Parathyroid adenoma (tissue), 2 donors: Measurements from ENCODE around the gene CRYBG1.

Experiments used
- H2AFZ ChIP-seq: fragments of 300-600 bp; sonication (generic); one replicate; pipeline ENCODE4 v1.7.0; 2017; ENCODE audit warnings: antibody characterized with exemption, mild to moderate bottlenecking
- H3K27ac ChIP-seq: fragments of 300-600 bp; sonication (generic); one replicate; pipeline ENCODE4 v1.7.0; 2017
- H3K27me3 ChIP-seq: fragments of 300-600 bp; sonication (generic); one replicate; pipeline ENCODE4 v1.7.0; 2017; ENCODE audit warnings: low read length; ENCODE audit not compliant: control insufficient read depth, insufficient read depth
- H3K36me3 ChIP-seq: fragments of 300-600 bp; sonication (generic); one replicate; pipeline ENCODE4 v1.7.0; 2017; ENCODE audit warnings: low read length; ENCODE audit not compliant: control insufficient read depth, insufficient read depth
- H3K4me1 ChIP-seq: fragments of 300-600 bp; sonication (generic); one replicate; pipeline ENCODE4 v1.7.0; 2017; ENCODE audit warnings: control low read depth
- H3K4me2 ChIP-seq: fragments of 300-600 bp; sonication (generic); one replicate; pipeline ENCODE4 v1.7.0; 2017; ENCODE audit warnings: low read length
- H3K4me3 ChIP-seq: fragments of 300-600 bp; sonication (generic); one replicate; pipeline ENCODE4 v1.7.0; 2017; ENCODE audit warnings: low read depth, low read length
- H3K79me2 ChIP-seq: fragments of 300-600 bp; sonication (generic); one replicate; pipeline ENCODE4 v1.7.0; 2017; ENCODE audit warnings: control low read depth
- H3K9ac ChIP-seq: fragments of 300-600 bp; sonication (generic); one replicate; pipeline ENCODE4 v1.7.0; 2017; ENCODE audit warnings: mild to moderate bottlenecking
- H3K9me3 ChIP-seq: fragments of 300-600 bp; sonication (generic); one replicate; pipeline ENCODE4 v1.7.0; 2017; ENCODE audit warnings: low read length; ENCODE audit not compliant: control insufficient read depth
- TF ChIP-seq, protein P1 (sequence below): fragments of 300-600 bp; sonication (generic); IDR thresholded peaks from one replicate; pipeline ENCODE4 v1.7.0; 2017; ENCODE audit warnings: antibody characterized with exemption, mild to moderate bottlenecking
- donor health status: primary hyperparathyroidism.

CRYBG1 gene

DNA sequence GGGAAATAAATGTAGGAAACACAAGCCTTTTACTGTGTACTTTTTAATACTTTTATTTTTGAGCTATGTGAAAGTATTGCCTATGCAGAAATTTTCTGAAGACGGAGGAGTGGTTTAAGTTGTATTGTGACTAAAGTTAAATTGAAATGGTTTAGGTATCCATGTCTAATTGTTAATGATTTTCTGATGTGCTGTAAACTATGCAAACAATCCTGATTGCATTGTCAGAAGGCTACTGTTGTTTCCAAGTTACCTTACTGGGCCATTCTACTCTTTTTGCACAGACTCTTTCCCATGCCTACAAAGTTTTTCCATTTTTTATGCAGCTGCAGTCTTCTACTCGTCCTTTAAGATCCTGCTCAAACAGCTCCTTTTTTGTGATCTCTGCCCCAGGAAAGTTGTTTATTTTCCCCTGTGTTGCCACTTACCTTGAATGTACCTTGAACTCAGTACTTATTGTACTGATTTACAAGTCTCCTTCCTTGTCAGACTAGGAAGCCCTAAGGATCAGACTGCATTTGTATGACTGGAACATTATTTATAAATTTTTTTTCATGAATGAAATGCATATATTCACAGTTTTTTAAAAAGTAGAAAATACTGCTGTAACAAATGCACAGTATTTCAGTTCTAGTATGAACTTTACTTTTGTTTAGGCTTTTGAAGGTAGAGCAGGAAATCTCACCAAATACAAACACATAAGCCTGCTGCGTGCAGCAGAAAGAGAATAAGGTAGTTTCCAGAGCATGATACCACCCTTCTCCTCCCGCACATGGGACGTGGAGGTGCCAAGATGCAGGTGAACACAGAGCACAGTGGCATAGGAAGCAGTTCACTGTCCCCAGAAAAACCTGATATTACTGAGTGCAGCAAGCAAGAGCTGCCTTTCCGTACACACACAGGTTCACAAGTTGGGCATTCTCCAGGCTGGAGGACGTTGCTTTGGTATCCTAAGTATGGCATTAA is 97.8 kb downstream of the CRYBG1 start:
- Histone ChIP-seq H2AFZ (no peak overlapping the region), H3K27ac (no peak overlapping the region)

DNA sequence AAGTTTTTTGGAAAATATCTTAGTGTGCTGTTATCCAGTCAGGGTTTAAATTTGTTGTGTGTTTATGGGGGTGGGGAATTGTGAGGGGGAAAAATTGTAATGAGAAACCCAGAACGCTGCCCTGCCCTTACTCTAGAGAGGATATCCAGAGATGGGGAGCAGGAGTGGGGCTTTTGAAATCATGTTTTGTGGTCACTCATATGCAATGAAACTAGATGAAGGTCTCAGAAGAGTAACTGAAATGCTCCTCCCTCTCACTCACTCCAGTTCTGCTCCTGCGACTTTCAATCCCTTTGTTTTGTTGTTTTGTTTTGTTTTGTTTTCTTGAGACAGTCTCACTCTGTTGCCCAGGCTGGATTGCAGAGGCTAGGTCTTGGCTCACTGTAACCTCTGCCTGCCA is 100.0 kb downstream of the CRYBG1 start:
- no peaks in the 10 kb centered on the region for H3K79me2 ChIP-seq
- no peak overlapping the region for H3K27ac ChIP-seq
- no peak overlapping the region for H3K4me3 ChIP-seq
- no peak overlapping the region for H3K9ac ChIP-seq
- no peaks in the 10 kb centered on the region for H3K27me3 ChIP-seq
- no peaks in the 10 kb centered on the region for H3K36me3 ChIP-seq
- H3K9me3 ChIP-seq: no peaks in the 10 kb centered on the region
- TF ChIP-seq, protein P1, sequence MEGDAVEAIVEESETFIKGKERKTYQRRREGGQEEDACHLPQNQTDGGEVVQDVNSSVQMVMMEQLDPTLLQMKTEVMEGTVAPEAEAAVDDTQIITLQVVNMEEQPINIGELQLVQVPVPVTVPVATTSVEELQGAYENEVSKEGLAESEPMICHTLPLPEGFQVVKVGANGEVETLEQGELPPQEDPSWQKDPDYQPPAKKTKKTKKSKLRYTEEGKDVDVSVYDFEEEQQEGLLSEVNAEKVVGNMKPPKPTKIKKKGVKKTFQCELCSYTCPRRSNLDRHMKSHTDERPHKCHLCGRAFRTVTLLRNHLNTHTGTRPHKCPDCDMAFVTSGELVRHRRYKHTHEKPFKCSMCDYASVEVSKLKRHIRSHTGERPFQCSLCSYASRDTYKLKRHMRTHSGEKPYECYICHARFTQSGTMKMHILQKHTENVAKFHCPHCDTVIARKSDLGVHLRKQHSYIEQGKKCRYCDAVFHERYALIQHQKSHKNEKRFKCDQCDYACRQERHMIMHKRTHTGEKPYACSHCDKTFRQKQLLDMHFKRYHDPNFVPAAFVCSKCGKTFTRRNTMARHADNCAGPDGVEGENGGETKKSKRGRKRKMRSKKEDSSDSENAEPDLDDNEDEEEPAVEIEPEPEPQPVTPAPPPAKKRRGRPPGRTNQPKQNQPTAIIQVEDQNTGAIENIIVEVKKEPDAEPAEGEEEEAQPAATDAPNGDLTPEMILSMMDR: no peak
- no peaks in the 10 kb centered on the region for H3K4me1 ChIP-seq
- no peak overlapping the region for H2AFZ ChIP-seq
- H3K4me2 ChIP-seq: no peak overlapping the region

More for the DNA sequence above, 97.8 kb downstream of the CRYBG1 start:
- TF ChIP-seq, protein P1: no peak
- Histone ChIP-seq H3K9ac (no peak overlapping the region), H3K27me3 (no peaks in the 10 kb centered on the region), H3K79me2 (no peaks in the 10 kb centered on the region), H3K36me3 (no peaks in the 10 kb centered on the region), H3K4me2 (no peak overlapping the region), H3K4me1 (no peaks in the 10 kb centered on the region), H3K4me3 (no peak overlapping the region), H3K9me3 (no peaks in the 10 kb centered on the region)

DNA sequence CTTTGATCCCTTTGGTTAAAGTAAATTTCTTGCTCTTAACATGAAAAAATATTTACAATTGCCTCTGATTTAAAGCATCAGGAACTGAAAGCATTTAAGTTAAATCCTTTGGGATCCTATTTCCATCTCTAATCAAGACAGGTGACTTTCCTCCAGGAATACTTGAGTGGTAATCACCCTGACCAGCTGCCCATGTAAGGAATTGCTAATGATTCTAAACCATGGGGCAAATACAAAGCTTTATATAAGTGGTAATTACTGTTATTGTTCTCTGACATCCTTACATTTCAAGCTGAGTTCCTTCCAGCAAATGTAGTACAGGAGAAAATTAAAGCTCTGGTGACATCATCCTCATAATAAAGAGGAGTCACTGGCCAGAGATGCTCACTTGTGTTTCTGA is 100.6 kb downstream of the CRYBG1 start:
- Histone ChIP-seq H3K36me3 (no peaks in the 10 kb centered on the region), H3K79me2 (no peaks in the 10 kb centered on the region), H3K4me1 (no peaks in the 10 kb centered on the region), H2AFZ (no peak overlapping the region), H3K9me3 (no peaks in the 10 kb centered on the region), H3K4me2 (no peak overlapping the region), H3K27me3 (no peaks in the 10 kb centered on the region), H3K4me3 (no peak overlapping the region), H3K27ac (no peak overlapping the region), H3K9ac (no peak overlapping the region)
- TF ChIP-seq, protein P1: no peak

DNA sequence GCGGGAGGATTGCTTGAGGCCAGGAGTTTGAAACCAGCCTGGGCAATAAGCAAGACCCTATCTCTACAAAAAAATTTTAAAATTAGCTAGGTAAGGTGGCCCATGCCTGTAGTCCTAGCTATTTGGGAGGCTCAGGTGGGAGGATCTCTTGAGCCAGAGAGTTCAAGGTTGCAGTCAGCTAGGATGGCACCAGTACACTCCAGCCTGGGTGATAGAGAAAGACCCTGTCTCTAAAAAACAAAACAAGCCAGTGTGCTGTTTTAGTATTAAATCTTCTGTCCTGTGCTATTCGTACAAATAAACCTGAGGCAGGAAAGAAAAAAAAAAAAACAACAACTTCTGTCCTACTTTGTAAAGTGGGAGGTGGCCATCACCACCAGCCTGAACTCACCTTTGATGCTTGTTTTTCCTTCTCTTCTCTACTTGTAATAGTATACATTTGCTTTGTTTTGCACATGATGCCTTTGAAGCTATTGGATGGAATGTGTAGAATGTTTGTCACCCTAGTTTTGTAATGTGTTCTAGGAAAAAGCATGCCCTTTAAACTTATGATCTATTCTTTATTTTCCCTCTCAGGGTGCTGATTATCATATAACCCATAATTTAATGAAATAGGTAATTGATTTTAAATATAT is 102.5 kb downstream of the CRYBG1 start:
- Histone ChIP-seq H3K4me3 (no peak overlapping the region), H3K27me3 (no peaks in the 10 kb centered on the region), H2AFZ (no peak overlapping the region), H3K36me3 (no peaks in the 10 kb centered on the region), H3K9ac (no peak overlapping the region), H3K4me1 (no peaks in the 10 kb centered on the region), H3K9me3 (no peaks in the 10 kb centered on the region), H3K79me2 (no peaks in the 10 kb centered on the region), H3K27ac (no peak overlapping the region), H3K4me2 (no peak overlapping the region)
- TF ChIP-seq, protein P1: no peak
